ENCODE data around the gene NAT10.
"Not testable (repeated sequence)": the region's sequence is repeated elsewhere in the genome, so short reads cannot be mapped to it uniquely, and the experiment has no call there.

The NAT10 gene

DNA sequence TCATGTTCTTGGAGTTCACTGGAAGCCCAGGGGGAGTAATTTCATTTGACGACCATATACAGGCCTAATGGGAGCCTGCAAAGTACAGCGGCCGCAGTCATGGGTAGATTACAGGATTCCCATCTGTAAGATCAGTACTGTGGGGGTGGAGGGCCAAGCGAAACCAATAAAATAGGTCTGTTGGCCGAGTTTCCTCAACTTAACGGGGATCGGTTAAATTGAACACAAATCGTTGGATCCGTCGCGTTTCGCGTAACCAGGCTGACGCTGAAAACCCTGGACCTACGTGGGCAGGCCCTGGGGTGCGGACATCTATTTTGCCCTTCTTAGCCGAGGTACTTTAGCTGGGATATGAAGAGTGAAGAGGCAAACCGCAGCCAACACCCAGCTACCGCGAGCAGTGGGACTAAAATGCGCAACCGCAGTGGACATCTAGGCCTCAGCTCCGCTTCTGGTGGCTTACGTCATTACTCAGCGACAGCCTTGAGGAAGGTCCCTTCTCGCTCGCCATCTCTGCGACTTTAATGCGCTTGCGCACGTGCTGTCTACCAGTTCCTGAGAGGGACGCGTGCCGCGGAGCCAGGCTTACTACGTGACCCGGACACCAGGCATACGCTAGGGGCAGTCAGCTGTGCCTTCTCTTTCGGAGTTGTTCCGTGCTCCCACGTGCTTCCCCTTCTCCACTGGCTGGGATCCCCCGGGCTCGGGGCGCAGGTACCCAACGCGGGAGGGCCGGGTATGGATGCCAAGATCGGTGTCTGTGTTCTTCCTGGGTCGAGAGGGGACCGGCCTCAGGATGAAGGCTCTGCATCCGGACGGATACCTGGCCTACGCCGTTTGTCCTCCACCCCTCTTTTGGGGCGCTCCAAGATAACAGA, at the start of gene NAT10:
Gene NAT10 (plus strand): TSS at position 551 of the 878 bp plus-strand sequence. CDS start 2,597 bp downstream, outside the sequence.
- peak; percentile 99 for DNase-seq (ENCODE audit: low spot score)

DNA sequence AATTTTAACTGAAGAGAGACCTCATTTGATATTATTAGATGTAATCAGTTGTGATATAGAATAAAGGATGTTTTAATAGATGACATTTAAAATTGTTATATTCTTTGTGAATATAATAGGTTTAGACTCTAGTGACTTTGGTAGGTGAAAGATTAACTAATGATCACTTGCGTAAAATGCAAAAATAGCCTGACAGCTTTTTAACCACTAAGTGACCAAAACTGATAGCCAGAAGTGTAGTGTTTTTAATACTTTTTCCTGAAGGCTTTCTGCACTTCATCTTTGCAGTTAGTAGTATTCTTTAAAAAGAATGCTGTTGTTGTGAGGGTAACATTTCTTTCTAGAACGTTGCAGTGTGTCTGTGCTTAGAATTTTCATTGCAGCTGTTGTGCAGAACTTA, 48.8 kb upstream of the NAT10 start:
- no peak for DNase-seq (ENCODE audit: low spot score)

DNA sequence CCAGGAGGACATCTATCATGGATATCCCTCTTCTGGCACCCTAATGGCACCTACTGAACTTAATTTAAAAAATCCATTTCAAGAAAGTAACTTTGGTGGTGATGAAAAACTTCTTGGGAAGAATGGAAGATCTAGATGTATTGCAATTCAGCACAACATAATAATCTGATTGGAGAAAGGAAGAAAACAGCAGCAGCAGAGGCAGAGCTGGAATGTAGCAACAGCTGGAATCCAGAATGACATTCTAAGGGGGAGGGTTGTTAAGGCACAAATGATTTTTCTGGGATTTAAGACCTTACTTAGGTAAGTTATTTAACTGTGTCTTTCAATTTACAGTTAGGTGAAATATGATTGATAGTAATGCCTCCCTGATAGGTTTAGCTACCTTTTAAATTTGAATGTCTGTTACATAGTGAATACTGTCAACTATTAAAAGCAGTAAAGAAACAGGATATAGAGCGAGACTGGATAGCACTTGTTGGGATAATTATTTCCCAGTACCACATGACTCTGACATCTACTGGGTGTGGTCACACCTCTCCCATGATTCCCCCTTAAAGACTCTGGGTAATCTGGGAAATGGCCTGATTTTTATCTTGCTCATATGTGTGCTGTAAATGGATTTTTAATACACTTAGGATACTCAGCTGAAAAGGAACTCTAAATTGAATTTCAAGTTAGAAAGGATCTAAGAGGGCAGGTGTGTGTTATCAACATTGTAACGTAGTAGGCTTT, 42.2 kb upstream of the NAT10 start:
- no peak for DNase-seq (ENCODE audit: low spot score)

DNA sequence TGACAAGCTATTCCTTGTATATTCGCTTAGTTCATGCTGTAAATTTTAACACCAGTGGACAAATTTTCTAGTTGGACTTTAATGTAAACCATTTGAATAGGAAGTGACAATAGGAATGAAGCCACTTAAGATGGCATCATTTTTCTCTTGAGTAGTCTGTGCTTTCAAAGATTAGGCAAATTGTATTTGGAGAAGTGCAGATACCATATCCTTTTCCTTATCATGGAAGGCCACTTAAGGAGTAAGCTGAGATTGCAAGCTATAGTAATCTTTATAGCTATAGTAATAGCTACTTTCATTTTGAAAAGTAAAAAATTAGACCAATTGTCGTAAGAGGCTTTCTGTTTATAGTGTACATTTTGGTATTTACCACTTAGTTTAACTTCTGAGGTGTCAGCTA, 41.1 kb upstream of the NAT10 start:
- DNase-seq (ENCODE audit: low spot score): no peak

DNA sequence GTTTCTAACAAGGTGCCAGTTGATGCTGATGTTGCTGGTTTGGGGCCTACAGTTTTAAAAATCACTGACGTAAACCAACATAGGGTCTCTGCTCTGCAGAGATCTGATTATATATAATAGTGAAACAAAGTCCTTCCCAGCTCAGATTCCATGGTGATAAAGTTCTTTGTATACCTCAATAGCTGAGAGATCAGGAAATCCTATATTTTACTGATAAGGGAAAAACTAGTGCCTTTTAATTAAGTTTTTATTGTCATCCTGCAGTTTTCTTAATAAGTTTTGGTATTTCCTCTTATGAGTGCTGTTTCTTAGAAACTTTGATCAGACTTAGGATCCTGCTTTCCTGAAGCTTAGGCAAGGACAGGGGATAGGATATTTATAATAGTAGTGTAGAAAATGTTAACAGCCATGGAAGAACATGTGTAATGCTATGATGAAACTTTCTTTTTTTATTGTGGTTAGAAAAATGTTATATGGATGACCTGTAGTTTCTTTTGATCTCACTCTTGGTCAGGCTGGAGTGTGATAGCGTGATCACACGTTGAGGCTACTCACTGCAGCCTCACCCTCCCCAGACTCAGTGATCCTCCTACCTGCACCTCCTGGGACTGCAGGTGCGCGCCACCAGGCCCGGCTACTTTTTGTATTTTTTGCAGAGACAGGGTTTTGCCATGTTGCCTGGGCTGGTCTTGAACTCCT, 39.8 kb upstream of the NAT10 start:
- DNase-seq (ENCODE audit: low spot score): peak; percentile 23

DNA sequence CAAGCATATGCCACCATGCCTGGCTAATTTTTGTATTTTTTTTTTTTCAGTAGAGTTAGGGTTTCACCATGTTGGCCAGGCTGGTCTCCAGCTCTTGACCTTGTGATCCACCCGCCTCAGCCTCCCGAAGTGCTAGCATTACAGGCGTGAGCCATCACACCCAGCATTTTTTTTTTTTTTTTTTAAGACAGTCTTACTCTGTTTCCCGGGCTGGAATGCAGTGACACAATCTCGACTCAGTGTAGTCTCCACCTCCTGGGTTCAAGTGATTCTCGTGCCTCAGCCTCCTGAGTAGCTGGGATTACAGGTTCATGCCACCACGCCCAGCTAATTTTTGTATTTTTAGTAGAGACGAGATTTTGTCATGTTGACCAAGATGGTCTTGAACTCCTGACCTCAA, 38.7 kb upstream of the NAT10 start:
- DNase-seq (ENCODE audit: low spot score): not testable (repeated sequence)

DNA sequence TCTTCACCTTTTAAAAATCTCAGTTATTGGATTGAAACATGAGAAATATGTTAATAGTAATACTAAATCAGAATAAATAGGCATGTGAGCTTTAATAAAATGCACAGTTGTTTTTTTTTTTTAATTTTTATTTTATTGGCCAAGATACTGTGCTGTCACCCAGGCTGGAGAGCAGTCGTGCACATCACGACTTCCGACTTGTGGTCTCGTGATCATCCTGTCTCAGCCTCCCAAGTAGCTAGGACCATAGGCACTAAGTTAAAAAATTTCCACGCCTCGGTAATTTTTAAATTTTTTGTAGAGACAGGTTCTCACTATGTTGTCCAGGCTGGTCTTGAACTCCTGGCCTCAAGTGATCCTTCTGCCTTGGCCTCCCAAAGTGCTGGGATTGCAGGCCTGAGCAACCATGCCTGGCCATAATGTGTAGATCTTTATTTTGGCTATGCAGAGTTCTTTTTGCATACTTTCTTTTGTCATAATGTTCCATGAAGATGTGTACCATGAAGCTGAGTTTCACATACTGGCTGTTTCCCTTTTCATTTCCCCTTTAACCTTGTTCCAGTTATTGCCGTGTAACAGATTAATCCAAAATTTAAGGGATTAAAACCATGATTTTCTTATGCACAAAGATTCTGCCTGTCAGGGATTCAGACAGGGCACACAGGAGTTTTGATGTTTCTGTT, 37.9 kb upstream of the NAT10 start:
- no peak for DNase-seq (ENCODE audit: low spot score)

DNA sequence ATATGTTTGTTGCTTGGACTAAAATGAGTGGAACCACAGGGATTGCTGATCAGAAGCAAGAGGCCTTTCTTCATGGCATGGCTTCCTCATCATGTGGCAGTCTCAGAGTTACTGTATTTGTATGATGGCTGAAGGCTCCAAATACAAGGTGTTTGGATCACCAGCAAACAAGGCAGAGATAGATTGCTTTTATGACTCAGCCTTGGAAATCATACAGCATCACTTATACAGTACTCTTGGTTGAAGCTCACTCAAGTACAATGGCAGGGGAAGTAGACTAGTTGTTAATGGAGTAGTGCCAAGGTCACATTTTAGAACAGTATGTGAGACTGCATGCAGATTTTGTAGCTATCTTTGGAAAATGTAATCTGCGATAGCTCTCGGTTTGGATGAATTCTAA, 37.3 kb upstream of the NAT10 start:
- no peak for DNase-seq (ENCODE audit: low spot score)

DNA sequence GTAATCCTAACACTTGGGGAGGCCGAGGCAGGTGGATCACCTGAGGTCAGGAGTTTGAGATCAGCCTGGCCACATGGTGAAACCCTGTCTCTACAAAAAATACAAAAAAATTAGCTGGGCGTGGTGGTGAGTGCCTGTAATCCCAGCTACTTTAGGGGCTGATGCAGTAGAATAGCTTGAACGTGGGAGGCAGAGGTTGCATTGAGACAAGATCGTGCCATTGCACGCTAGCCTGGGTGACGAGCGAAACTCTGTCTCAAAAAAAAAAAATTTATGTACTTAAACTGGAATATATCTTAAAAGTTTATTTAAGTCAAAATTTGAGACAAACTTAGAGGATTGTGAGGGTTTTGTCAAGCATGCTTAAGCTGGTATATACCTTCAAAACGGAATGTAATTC, 34.1 kb upstream of the NAT10 start:
- DNase-seq (ENCODE audit: low spot score): not testable (repeated sequence)

DNA sequence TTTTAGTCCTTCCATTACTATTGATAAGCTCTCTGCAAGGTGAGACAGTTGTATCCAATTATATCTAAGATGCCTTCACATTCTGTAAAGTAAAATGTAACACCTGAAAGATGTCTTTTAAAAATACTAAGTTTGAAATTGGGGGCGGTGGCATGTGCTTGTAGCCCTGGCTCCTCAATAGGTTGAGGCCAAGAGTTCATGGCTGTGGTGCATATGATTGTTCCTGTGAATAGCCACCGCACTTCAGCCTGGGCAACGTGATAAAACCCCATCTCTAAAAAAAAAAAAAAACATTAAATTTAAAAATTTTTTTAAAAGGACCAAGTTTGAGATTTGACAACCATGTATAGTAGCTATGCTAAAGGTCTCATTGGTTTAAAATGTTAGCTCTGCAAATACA, 33.4 kb upstream of the NAT10 start:
- no peak for DNase-seq (ENCODE audit: low spot score)

DNA sequence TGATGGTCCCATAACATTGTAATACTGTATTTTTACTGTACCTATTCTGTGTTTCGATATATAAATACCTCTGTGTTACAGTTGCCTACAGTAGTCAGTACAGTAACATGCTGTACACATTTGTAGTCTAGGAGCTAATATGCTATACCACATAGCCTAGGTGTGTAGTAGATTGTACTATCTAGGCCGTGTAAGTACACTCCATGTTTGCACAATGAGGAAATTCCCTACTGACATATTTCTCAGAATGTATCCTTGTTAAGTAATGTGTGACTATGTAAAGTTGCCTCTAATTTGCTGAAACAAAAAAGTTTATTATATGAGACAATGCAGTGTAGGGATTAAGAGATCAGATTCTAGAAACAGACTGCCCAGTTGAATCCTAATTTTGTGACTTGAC, 32.6 kb upstream of the NAT10 start:
- DNase-seq (ENCODE audit: low spot score): no peak

DNA sequence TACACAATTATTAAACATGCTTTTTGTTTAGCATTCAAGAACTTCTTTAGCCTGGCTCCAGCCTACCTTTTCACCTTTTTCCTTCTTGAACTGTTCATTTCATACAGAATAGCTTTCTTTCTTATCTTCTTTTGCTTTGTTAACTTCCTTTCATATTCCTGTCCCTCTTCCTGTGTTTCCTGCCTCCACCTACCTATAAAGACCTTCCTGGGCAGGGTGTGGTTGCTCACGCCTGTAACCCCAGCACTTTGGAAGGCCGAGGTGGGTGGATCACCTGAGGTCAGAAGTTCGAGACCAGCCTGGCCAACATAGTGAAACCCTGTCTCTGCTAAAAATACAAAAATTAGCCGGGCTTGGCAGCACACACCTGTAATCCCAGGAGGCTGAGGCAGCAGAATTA, 31.0 kb upstream of the NAT10 start:
- no peak for DNase-seq (ENCODE audit: low spot score)

DNA sequence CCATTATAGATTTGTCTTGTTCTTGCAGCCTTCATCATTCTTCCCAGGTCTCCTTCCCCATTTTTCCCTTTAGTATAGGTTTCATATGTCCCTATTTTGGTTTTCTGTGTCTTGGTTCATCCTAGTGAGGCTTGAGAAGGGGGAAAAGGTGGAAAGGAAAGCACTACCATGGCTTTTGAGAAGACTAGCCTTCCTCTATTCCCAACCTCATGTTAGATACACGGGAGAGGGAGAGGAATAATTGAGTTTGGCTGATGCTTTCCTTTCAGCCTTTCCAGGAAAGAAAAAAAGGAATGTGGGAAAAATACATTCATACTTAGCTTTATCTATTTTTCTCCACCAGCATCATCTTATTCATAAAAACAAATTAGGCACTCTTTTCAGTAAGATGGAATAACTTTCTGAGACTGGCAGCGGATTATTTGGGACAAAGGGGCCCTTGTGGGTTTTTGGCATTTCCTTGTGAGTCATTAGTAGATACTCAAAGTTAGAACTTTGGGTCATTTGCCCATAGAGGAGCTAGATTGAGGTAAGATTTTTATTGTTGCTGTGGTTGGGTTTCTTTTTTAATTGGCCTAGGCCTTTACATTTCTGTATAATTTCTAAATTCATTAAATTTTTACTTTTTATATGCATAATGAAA, 30.1 kb upstream of the NAT10 start:
- DNase-seq (ENCODE audit: low spot score): peak; percentile 67

DNA sequence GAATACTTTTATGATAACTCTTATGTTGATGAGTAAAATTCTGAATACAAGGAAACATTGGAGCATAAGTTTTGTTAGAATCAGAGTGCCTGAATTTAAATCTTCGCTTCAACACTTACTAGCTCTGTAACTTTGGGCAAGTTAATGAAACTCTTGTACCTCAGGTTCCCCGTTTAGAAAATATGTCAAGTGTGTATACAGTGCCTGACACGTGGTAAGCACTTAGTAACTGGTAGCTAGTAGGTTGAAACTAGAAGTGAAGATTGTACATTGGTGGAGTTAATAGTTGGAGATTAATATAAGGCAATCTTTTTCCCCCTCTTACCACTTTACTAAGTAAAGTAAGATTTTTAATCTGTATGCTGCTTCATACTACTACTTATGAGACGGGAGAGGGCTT, 24.8 kb upstream of the NAT10 start:
- DNase-seq (ENCODE audit: low spot score): no peak

DNA sequence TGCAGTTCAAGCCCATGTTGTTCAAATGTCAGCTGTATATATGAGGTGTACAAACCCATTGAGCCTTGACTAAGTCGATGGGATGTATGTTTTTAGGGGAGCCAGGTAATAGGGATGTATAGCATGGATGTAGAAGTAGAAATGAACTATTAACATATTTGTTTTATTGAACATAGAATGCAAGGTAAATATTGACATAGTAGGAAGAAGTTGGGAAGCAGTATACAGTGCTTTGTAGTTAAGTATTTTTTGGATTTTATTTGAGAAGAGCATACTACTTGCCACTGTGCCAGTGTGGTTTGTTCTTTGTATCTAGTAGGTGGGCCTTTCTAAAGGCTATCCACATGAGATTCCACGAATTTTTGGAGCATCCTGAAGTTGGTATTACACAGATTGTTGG, 20.8 kb upstream of the NAT10 start:
- DNase-seq (ENCODE audit: low spot score): no peak

DNA sequence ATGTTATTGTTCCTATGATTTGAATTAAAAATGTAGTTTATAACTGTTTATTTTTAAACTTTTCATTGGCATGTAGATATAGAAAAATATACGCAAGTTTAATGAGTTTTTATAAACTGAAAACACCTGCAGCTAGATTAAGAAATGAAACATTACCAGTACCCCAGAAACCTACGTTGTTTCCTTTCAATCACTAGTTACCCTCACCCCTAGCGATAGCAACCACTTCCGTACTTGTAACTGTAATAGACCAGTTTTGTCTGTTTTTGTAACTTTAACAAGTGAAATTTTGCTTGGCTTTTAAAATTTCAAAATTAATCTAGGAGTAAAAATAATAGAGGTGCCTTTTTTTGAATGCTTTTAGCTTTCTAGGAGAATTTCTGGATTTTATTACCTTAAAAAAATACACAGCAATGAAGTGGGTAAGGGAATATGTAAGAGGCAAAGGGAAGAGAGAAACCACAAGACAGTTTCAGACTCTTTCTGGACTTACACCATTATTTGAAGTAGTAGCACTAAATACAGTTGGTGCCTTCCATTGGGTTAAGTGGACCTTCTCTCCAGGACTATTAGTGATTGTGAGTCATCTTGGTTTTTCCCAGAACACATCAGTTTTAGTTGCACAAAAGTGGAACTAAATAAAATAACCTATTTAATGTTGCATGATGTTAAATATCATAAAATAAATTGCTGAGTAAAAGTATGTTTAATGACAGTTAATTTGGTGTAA, 18.7 kb upstream of the NAT10 start:
- DNase-seq (ENCODE audit: low spot score): no peak

DNA sequence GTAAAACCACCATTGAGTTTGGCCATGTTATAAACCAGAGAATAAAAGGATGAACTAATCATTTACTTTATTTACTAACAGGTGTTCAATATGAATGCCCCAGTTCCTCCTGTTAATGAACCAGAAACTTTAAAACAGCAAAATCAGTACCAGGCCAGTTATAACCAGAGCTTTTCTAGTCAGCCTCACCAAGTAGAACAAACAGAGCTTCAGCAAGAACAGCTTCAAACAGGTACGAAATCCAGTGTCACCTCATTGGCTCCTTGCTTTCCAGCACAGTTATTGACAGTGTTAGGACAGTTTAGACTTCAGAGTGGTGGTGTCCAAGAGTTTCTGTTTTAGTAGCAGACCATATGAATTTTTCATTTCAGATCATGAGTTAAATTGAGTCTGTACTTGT, 13.6 kb upstream of the NAT10 start:
- DNase-seq (ENCODE audit: low spot score): no peak

DNA sequence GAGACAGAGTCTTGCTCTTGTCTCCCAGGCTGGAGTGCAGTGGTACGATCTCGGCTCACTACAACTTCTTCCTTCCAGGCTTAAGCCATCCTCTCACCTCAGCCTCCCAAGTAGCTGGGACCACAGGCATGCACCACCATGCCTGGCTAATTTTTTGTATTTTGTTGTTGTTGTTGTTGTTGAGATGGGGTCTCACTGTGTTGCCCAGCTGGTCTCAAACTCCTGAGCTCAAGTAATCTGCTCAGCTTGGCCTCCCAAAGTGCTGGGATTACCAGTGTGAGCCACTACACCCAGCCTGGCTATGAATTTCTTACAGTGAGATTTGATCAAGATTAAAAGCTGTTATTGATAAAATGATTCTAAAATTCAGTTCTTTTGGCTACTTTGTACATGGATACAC, 10.5 kb upstream of the NAT10 start:
- DNase-seq (ENCODE audit: low spot score): not testable (repeated sequence)

DNA sequence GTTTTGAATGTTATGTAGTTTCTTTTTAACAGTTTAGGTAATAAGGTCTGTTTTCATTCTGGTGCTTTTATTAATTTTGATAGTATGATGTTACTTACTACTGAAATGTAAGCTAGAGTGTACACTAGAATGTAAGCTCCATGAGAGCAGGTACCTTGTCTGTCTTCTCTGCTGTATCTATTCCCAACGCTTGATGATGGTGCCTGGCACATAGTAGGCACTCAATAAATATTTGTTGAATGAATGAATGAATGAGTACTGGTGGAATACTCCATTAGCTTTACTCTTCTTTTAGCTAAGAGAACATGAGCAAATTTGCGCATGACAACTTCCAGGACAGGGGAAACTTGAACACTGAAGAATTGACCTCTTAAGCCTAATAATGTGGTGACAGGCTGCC, 6.6 kb upstream of the NAT10 start:
- no peak for DNase-seq (ENCODE audit: low spot score)

DNA sequence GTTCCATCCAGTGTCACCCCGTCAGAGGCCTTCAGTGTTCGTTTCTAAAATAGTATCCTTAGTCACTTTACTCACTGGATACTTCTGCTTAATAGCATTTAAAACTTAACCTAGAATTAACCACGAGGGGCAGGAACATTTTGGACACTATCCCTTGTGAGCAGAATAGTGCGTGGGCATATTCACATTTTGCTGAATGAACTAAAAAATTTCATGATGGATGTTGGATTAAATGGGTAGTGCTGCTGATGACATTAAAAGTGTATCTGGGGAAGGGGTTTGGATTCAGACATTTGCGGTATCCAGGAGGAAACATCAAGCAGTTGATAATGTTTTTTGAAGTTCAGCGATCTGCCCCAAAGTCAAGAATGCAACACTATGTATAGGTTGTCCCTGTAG, 750 bp upstream of the NAT10 start:
- DNase-seq (ENCODE audit: low spot score): no peak

DNA sequence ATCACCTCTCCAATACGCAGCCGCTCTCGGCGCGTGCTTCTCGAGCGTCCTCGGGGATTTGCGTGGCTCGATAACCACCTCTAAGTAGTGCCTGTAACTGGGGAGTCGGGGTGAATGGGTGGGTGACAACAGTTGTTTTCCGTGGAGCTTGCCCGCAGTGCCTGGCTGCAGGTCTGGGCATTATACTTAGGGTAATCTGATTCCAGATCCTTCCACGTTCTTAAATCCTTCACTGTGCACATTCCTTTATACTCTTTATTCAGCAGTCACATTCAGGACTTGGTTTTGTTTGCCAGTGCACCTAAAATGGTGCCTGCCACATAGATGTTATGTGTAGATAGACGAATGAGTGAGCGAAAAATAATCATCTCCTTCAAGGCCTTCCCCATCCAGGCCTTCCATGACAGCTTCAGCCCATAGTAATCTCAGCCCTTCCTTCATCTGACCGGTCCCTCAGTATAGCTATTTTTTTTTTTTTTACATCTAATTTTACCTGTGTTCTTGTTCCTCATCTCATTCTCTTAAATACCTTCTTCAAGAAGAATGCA, 602 bp downstream of the NAT10 start:
- peak; percentile 31 for DNase-seq (ENCODE audit: low spot score)

Data from AG08395 (cell line).